ENCODE measurements around the gene ZNF664.

GRCh38 chr12:124020514-124020949, 47.5 kb downstream of the ZNF664 start:
- TF ChIP-seq EP300 (conservative IDR thresholded peaks at IDR 0.05; ENCODE audit: poor library complexity, severe bottlenecking): no peak
- no peak for TF ChIP-seq CTCF (IDR thresholded peaks at IDR 0.05; ENCODE audit: poor library complexity, severe bottlenecking)
- TF ChIP-seq POLR2AphosphoS5 (IDR thresholded peaks at IDR 0.05): no peak
